GM10266 (cell line): ENCODE results near the gene LMOD3.

Experiments
- DNase-seq: peaks from one replicate; pipeline ENCODE4 v3.0.0; 2012; ENCODE audit errors: extremely low spot score
- CTCF ChIP-seq: IDR thresholded peaks from 2 replicates; pipeline ENCODE4 v1.5.1; 2012; ENCODE audit warnings: mild to moderate bottlenecking, low read depth; ENCODE audit not compliant: control insufficient read depth, insufficient read depth; ENCODE audit errors: missing control alignments

Gene LMOD3

DNA sequence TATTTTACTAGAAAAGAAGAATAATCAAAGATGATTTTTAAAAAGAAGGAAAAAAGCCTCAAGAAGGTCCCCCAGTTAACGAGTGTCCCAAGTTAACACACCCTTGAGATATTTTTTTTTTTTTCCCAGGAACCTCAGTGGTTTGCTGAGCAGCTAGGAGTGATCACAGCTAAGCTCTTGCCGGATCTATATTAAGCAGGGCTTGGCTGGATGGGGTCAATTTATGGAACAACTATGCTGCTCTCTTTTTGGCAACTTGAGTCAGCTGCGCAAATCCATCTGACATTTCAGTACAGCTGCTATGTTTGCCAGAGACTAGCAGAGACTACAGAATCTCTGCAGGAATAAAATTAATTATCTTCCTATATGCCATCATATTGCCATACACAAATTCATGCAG, at the start of gene LMOD3:
Gene LMOD3 (minus strand): TSS at position 193 of the 400 bp plus-strand sequence. CDS start 209 bp downstream, outside the sequence.
- TF ChIP-seq CTCF: no peak

GRCh38 chr3:69172058-69172457, 49.7 kb upstream of the LMOD3 start:
- DNase-seq: no peak
- no peak for TF ChIP-seq CTCF

More for the DNA sequence above, at the start of gene LMOD3:
- DNase-seq: no peak

GRCh38 chr3:69166446-69166845, 44.1 kb upstream of the LMOD3 start:
- DNase-seq: no peak
- TF ChIP-seq CTCF: no peak

DNA sequence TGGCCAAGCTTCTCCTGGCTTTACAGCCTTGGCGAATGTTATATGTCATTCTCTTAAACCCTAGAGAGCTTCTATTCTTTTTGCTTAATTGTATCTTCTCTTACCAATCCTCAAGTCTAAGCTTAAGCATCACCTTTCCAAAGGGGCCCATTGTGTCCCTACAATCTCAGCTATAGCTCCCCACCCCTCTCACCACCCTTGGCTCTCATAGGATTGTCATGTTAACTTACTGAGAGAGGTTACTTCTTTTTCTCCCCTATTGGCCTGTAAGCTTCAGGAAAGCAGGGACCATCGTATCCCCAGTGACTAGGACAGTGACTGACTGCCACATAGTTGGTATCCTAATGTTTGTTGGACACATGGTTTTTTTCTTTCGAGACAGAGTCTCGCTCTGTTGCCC, 43.3 kb upstream of the LMOD3 start:
- no peak for DNase-seq
- TF ChIP-seq CTCF: no peak

DNA sequence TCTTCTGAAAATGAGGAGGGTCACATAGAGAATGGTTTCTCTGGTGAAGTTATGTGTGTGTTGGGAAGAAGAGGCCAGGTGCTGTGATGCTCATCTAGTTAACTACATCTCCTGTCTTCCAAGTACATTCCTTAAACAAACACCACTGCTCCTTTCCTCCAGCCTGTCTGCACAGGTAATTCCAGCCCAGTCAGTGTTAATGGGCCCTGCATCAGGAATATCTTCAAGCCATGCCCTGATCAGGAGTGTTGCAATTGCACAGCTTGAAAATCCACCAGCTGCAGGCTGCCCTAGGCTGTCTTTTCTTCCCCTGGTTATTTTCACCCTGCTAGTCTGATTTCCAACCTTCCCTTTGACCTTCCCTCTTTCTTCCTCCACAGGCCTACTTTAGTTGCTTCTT, 41.9 kb upstream of the LMOD3 start:
- no peak for DNase-seq
- TF ChIP-seq CTCF: no peak

DNA sequence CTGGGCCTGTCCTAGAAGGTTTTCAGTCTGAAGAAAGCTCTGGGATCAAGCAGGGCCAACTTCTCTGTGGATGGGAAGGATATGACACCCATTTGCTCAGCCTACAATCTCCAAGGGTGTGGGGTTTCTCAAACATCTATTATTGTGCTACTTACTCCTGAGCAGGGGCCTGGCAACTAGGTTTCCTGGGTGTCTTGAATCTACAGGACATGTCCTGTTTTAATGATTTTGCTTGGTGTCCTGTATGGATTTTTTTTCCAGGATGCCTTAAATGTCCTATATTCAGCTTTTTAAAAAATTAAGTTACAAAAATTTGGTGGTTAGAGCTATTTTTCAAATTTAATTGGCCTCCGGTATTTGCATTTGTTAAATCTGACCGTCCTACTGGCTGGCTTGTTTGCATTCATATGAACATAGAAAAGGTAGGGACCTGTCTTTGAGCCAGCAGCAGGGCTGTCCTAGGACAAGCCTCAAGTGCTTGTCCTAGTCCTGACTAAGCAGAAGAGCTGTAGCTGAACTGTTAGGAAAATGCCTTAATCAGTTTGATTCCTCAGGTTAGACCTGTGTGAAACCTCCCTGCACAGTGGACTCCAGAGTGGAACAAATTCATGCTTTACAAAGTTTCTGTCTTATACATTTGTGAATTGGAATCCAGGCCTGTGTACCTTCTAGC, 40.0 kb upstream of the LMOD3 start:
- no peak for DNase-seq
- no peak for TF ChIP-seq CTCF

DNA sequence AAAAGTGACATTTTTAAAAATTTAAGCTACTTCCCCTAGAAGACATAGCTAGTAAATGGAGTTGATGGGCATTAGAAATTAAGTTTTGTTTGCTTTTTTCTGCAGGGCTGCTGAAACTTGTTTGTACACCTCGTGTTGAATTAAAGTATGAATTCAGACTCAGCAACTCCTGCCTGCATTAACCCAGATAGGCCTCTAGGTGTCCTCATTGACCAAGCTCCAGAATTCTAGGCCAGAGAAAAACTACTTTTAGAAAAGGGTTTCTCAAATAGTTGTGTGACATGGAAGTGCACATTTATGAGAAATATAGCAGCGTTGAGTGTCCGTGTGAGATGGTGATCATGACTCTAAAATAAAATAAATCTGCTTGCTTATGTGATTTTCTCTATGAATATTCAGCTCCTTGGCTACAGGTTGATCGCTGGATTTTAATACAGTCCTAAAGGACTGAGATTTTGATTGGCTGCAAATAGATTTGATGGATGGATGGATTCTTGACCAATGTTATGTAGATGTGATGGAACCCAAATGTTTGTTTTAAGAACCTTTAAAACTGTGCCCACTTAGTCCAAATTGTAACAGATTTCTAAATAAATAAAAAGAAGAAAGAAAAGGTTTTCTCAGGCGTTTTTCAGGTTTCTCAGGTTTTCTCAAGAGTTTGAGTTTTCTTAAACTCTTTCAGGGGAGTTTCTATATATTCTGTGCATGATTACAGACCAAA, 39.4 kb upstream of the LMOD3 start:
- peak; percentile 58 for DNase-seq
- TF ChIP-seq CTCF: peak; percentile 86
